Mesenchymal stem cell (in vitro differentiated cells and primary cell): ENCODE measurements around the gene CLCA2.

ENCODE experiments used
- DNase-seq: peaks from one replicate; pipeline ENCODE4 v3.0.0-alpha.2; 2013
- H2AFZ ChIP-seq: one replicate; pipeline ENCODE4 v1.6.1; 2013; ENCODE audit warnings: low read depth, mild to moderate bottlenecking, control low read depth, inconsistent platforms, low read length, moderate library complexity
- H2AK5ac ChIP-seq: 2 replicates; pipeline ENCODE4 v1.6.1; 2013; ENCODE audit warnings: low read length, moderate library complexity, mild to moderate bottlenecking, inconsistent platforms; ENCODE audit not compliant: severe bottlenecking
- H2BK120ac ChIP-seq: one replicate; pipeline ENCODE4 v1.6.1; 2013; ENCODE audit warnings: low read depth, mild to moderate bottlenecking, inconsistent platforms, low read length, moderate library complexity
- H2BK12ac ChIP-seq, 2 experiments: one replicate each; pipeline ENCODE4 v1.6.1; 2013; ENCODE audit warnings: inconsistent platforms in 2 of 2, low read length in 2 of 2, mild to moderate bottlenecking in 2 of 2, moderate library complexity in 2 of 2, control low read depth in 1 of 2
- H2BK15ac ChIP-seq: one replicate; pipeline ENCODE4 v1.6.1; 2013; ENCODE audit warnings: mild to moderate bottlenecking, low read depth, inconsistent platforms; ENCODE audit not compliant: poor library complexity, severe bottlenecking
- H2BK5ac ChIP-seq: 2 replicates; pipeline ENCODE4 v1.6.1; 2013; ENCODE audit warnings: low read depth, mild to moderate bottlenecking, low read length, control low read depth, inconsistent platforms; ENCODE audit not compliant: poor library complexity, severe bottlenecking
- H3K14ac ChIP-seq, 2 experiments: one replicate each; pipeline ENCODE4 v1.6.1; 2013; ENCODE audit warnings: inconsistent platforms in 2 of 2, low read length in 2 of 2, control low read depth in 1 of 2, mild to moderate bottlenecking in 1 of 2, moderate library complexity in 1 of 2
- H3K18ac ChIP-seq, 2 experiments: one replicate each; pipeline ENCODE4 v1.6.1; 2013; ENCODE audit warnings: inconsistent platforms in 2 of 2, low read length in 2 of 2, control low read depth in 1 of 2, low read depth in 1 of 2, mild to moderate bottlenecking in 1 of 2
- H3K23ac ChIP-seq, 2 experiments: one replicate each; pipeline ENCODE4 v1.6.1; 2013; ENCODE audit warnings: inconsistent platforms in 2 of 2, low read length in 2 of 2, mild to moderate bottlenecking in 2 of 2, moderate library complexity in 2 of 2, control low read depth in 1 of 2
- H3K27ac ChIP-seq: 2 replicates; pipeline ENCODE4 v1.5.1; 2013; ENCODE audit warnings: mild to moderate bottlenecking, moderate library complexity, low read length, control low read depth, inconsistent platforms; ENCODE audit not compliant: poor library complexity, severe bottlenecking
- H3K27me3 ChIP-seq, 2 experiments: 2 replicates each; pipeline versions ENCODE4 v1.6.1 to v1.7.0; 2013; ENCODE audit warnings: low read length in 2 of 2, mild to moderate bottlenecking in 2 of 2, moderate library complexity in 2 of 2, control low read depth in 1 of 2, inconsistent platforms in 1 of 2; ENCODE audit not compliant: control insufficient read depth in 1 of 2, insufficient read depth in 1 of 2
- H3K36me3 ChIP-seq, 2 experiments: 2 replicates each; pipeline versions ENCODE4 v1.6.1 to v1.7.0; 2013; ENCODE audit warnings: low read length in 2 of 2, control low read depth in 1 of 2, inconsistent platforms in 1 of 2, low read depth in 1 of 2, mild to moderate bottlenecking in 1 of 2; ENCODE audit not compliant: insufficient read depth in 2 of 2, control insufficient read depth in 1 of 2
- H3K4ac ChIP-seq, 2 experiments: one replicate each; pipeline ENCODE4 v1.6.1; 2013; ENCODE audit warnings: inconsistent platforms in 2 of 2, low read length in 2 of 2, mild to moderate bottlenecking in 2 of 2, moderate library complexity in 2 of 2, control low read depth in 1 of 2, low read depth in 1 of 2
- H3K4me1 ChIP-seq: 2 replicates; pipeline ENCODE4 v1.6.1; 2013; ENCODE audit warnings: low read depth, low read length, control low read depth; ENCODE audit not compliant: control insufficient read depth, insufficient read depth
- H3K4me2 ChIP-seq: 2 replicates; pipeline ENCODE4 v1.6.1; 2013; ENCODE audit warnings: low read length, mild to moderate bottlenecking, inconsistent platforms; ENCODE audit not compliant: poor library complexity, severe bottlenecking
- H3K4me3 ChIP-seq, 2 experiments: 2 replicates each; pipeline versions ENCODE4 v1.5.1 to v1.7.0; 2013; ENCODE audit warnings: low read length in 2 of 2, mild to moderate bottlenecking in 2 of 2, control low read depth in 1 of 2, low read depth in 1 of 2; ENCODE audit not compliant: insufficient read depth in 1 of 2
- H3K79me1 ChIP-seq: replicated peaks from 2 replicates; pipeline ENCODE4 v1.6.1; 2013; ENCODE audit warnings: mild to moderate bottlenecking, control low read depth, low read length, inconsistent platforms; ENCODE audit not compliant: poor library complexity, severe bottlenecking
- H3K9ac ChIP-seq: 2 replicates; pipeline ENCODE4 v1.7.0; 2013; ENCODE audit warnings: mild to moderate bottlenecking, low read length, moderate library complexity
- H3K9me3 ChIP-seq: 2 replicates; pipeline ENCODE4 v1.7.0; 2013; ENCODE audit warnings: mild to moderate bottlenecking, low read length; ENCODE audit not compliant: control insufficient read depth
- H4K8ac ChIP-seq: one replicate; pipeline ENCODE4 v1.6.1; 2013; ENCODE audit warnings: inconsistent platforms, mild to moderate bottlenecking, low read length, moderate library complexity
- H4K91ac ChIP-seq: one replicate; pipeline ENCODE4 v1.6.1; 2013; ENCODE audit warnings: mild to moderate bottlenecking, low read length, inconsistent platforms
- WGBS: methylation state at CpG from one replicate; pipeline ENCODE4 v1.1.7; 2013; ENCODE audit warnings: mixed read lengths; 5-methylcytosine and 5-hydroxymethylcytosine counted together

CLCA2 gene

DNA sequence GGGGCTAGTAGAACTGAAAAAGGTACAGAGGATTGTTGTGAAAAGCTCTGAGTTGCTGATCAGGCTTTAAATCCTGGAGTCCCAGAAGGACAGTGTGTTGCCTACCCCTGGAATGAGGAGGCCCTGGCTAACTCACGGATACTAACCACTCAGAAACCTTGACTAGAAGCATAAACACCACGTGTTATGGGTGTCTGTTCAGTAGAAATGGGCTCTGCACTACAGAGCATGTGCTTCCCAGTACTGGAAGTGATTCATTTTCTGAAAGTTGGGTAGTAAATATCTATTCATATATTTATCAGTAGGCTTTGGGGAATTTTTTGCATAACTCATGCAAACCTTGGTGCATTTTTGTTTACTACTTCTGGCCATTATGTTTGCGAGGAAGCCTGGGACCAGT lies 29.7 kb downstream of the CLCA2 start:
- Histone ChIP-seq H3K4me3 (no peak overlapping the region), H3K4me1 (no peaks in the 10 kb centered on the region), H3K27me3 (no peaks in the 10 kb centered on the region), H3K9ac (no peak overlapping the region), H3K14ac (no peak overlapping the region), H2BK5ac (no peak overlapping the region), H4K91ac (no peak overlapping the region), H2BK120ac (no peak overlapping the region), H2BK12ac (no peak overlapping the region), H3K9me3 (no peaks in the 10 kb centered on the region), H3K4ac (no peak overlapping the region), H4K8ac (no peak overlapping the region), H3K27ac (no peak overlapping the region), H3K36me3 (peaks cover 0 to 22% of the 10 kb centered on the region in 2 experiments), H2AFZ (no peak overlapping the region), H3K4me2 (no peak overlapping the region), H3K23ac (no peak overlapping the region), H2AK5ac (no peak overlapping the region), H3K79me1 (no peaks in the 10 kb centered on the region), H2BK15ac (no peak overlapping the region), H3K18ac (no peak overlapping the region)
- 63% methylated on average over 2 of the region's 3 CpGs for WGBS
- DNase-seq, result no peak

GRCh38 chr1:86455073-86455472 lies 31.1 kb downstream of the CLCA2 start:
- no peak overlapping the region for H2BK5ac ChIP-seq
- no peak overlapping the region for H2AFZ ChIP-seq
- H3K18ac ChIP-seq, result no peak overlapping the region
- H3K79me1 ChIP-seq, result no peaks in the 10 kb centered on the region
- no peak overlapping the region for H2BK12ac ChIP-seq
- H3K9ac ChIP-seq, result no peak overlapping the region
- no peak overlapping the region for H4K91ac ChIP-seq
- H4K8ac ChIP-seq, result no peak overlapping the region
- no peak overlapping the region for H2BK15ac ChIP-seq
- no peaks in the 10 kb centered on the region for H3K9me3 ChIP-seq
- H3K23ac ChIP-seq, result no peak overlapping the region
- H3K4me3 ChIP-seq, result no peak overlapping the region
- 90% methylated on average over 4 of the region's 5 CpGs for WGBS
- no peak for DNase-seq
- H3K27ac ChIP-seq, result no peak overlapping the region
- peaks cover 0 to 22% of the 10 kb centered on the region in 2 experiments for H3K36me3 ChIP-seq
- H3K4ac ChIP-seq, result no peak overlapping the region
- H2BK120ac ChIP-seq, result no peak overlapping the region
- no peaks in the 10 kb centered on the region for H3K27me3 ChIP-seq
- no peak overlapping the region for H2AK5ac ChIP-seq
- no peaks in the 10 kb centered on the region for H3K4me1 ChIP-seq
- H3K4me2 ChIP-seq, result no peak overlapping the region
- H3K14ac ChIP-seq, result no peak overlapping the region

DNA sequence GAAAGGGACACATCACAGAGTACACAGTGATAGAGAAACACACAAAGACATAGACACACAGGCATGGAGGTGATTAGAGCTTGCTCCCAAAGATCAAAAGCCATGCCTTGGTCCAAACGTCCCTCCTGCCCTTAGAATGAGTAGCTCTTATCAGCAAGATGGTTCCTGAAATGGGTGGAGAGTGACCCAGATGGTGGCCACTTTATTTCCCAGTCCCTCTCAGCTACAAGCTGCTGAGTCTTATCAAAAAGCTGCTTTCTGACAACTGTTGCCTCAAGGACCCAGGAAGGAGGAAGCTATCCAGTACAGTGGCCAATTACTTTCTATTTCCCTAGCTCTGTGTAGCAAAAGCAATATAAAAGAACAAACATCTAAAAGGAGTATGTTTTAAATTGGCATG lies 37.0 kb downstream of the CLCA2 start:
- H3K79me1 ChIP-seq, result no peaks in the 10 kb centered on the region
- H3K36me3 ChIP-seq, result peaks cover 0 to 4% of the 10 kb centered on the region in 2 experiments
- no peak overlapping the region for H4K8ac ChIP-seq
- no peak overlapping the region for H3K27ac ChIP-seq
- H4K91ac ChIP-seq, result no peak overlapping the region
- H3K4me3 ChIP-seq, result no peak overlapping the region
- no peak overlapping the region for H3K23ac ChIP-seq
- no peaks in the 10 kb centered on the region for H3K4me1 ChIP-seq
- no peak overlapping the region for H2BK5ac ChIP-seq
- H3K9ac ChIP-seq, result no peak overlapping the region
- no peak overlapping the region for H2BK12ac ChIP-seq
- no peak overlapping the region for H2AK5ac ChIP-seq
- WGBS, result 0% methylated on average over 1 of the region's 1 CpG
- H3K14ac ChIP-seq, result no peak overlapping the region
- H3K18ac ChIP-seq, result no peak overlapping the region
- no peak overlapping the region for H3K4ac ChIP-seq
- H3K9me3 ChIP-seq, result no peaks in the 10 kb centered on the region
- H2BK120ac ChIP-seq, result no peak overlapping the region
- peaks cover 0 to 3% of the 10 kb centered on the region in 2 experiments for H3K27me3 ChIP-seq
- DNase-seq, result no peak
- no peak overlapping the region for H2BK15ac ChIP-seq
- no peak overlapping the region for H2AFZ ChIP-seq
- H3K4me2 ChIP-seq, result no peak overlapping the region

DNA sequence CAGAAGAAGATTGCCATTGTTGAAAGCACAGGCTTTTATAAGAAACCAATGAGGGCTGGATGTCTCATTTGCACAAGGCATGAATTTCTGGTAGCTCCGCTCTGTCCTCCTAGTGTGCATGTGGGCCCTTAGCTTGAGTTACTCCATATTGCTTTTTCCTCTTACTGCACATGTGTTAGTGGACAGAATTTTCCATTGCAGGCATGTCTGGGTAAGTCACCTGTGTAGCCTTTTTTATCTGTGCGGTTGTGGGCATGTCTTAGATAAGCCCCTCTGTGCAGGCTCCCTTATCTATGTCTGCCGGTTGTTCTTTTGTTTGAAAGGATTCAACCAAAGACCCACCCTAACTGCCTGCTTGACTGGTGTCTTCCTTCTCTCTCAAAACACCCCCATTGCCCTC lies 37.5 kb downstream of the CLCA2 start:
- 100% methylated on average over 3 of the region's 3 CpGs for WGBS
- H3K18ac ChIP-seq, result no peak overlapping the region
- no peak overlapping the region for H2BK5ac ChIP-seq
- no peak overlapping the region for H4K91ac ChIP-seq
- no peak overlapping the region for H3K4me3 ChIP-seq
- no peak overlapping the region for H3K4me2 ChIP-seq
- peaks cover 0 to 3% of the 10 kb centered on the region in 2 experiments for H3K27me3 ChIP-seq
- no peaks in the 10 kb centered on the region for H3K79me1 ChIP-seq
- H4K8ac ChIP-seq, result no peak overlapping the region
- no peak overlapping the region for H3K9ac ChIP-seq
- no peaks in the 10 kb centered on the region for H3K4me1 ChIP-seq
- no peak overlapping the region for H2AFZ ChIP-seq
- no peak overlapping the region for H2BK15ac ChIP-seq
- H3K9me3 ChIP-seq, result no peaks in the 10 kb centered on the region
- no peak overlapping the region for H2AK5ac ChIP-seq
- DNase-seq, result no peak
- H2BK12ac ChIP-seq, result no peak overlapping the region
- peaks cover 0 to 4% of the 10 kb centered on the region in 2 experiments for H3K36me3 ChIP-seq
- no peak overlapping the region for H3K14ac ChIP-seq
- no peak overlapping the region for H3K23ac ChIP-seq
- no peak overlapping the region for H2BK120ac ChIP-seq
- H3K27ac ChIP-seq, result no peak overlapping the region
- no peak overlapping the region for H3K4ac ChIP-seq
